GM23248 (cell line): ENCODE measurements around the gene STK40. TPM values are rescaled to one million over a fixed set of nuclear protein-coding genes. Genes with fewer than 3 reads are reported as not detected.

Experiments
- DNase-seq: peaks from one replicate; pipeline ENCODE4 v3.0.0-alpha.2; 2015
- H2AFZ ChIP-seq: fragments of 200-600 bp; sonication (generic); 2 replicates; pipeline ENCODE4 v1.6.1; 2016; ENCODE audit warnings: antibody characterized with exemption
- H3F3A ChIP-seq: fragments of 200-600 bp; sonication (generic); 2 replicates; pipeline ENCODE4 v1.6.1; 2016; ENCODE audit warnings: mild to moderate bottlenecking, antibody characterized with exemption, mixed run types; ENCODE audit not compliant: insufficient read depth
- H3K27ac ChIP-seq: fragments of 200-600 bp; sonication (generic); 2 replicates; pipeline ENCODE4 v1.5.1; 2016; ENCODE audit warnings: mild to moderate bottlenecking
- H3K27me3 ChIP-seq: fragments of 200-600 bp; sonication (generic); replicated peaks from 2 replicates; pipeline ENCODE4 v1.6.1; 2016; ENCODE audit warnings: mild to moderate bottlenecking; ENCODE audit not compliant: insufficient read depth
- H3K36me3 ChIP-seq: fragments of 200-600 bp; sonication (generic); 2 replicates; pipeline ENCODE4 v1.6.1; 2016; ENCODE audit warnings: low read depth, mild to moderate bottlenecking
- H3K4me1 ChIP-seq: fragments of 200-600 bp; sonication (generic); 2 replicates; pipeline ENCODE4 v1.6.1; 2016; ENCODE audit warnings: mild to moderate bottlenecking; ENCODE audit not compliant: insufficient read depth
- H3K4me2 ChIP-seq: fragments of 200-600 bp; sonication (generic); one replicate; pipeline ENCODE4 v1.6.1; 2016; ENCODE audit warnings: mild to moderate bottlenecking; ENCODE audit not compliant: unreplicated experiment
- H3K4me3 ChIP-seq: fragments of 200-600 bp; sonication (generic); 2 replicates; pipeline ENCODE4 v1.5.1; 2016; ENCODE audit warnings: mild to moderate bottlenecking
- H3K79me2 ChIP-seq: fragments of 200-600 bp; sonication (generic); 2 replicates; pipeline ENCODE4 v1.6.1; 2016; ENCODE audit warnings: mild to moderate bottlenecking; ENCODE audit not compliant: insufficient read depth
- H3K9ac ChIP-seq: fragments of 200-600 bp; sonication (generic); 2 replicates; pipeline ENCODE4 v1.6.1; 2016; ENCODE audit warnings: mild to moderate bottlenecking
- H3K9me2 ChIP-seq: fragments of 200-600 bp; sonication (generic); 2 replicates; pipeline ENCODE4 v1.6.1; 2016; ENCODE audit warnings: mixed run types, mild to moderate bottlenecking, moderate library complexity; ENCODE audit not compliant: insufficient read depth
- H3K9me3 ChIP-seq: fragments of 200-600 bp; sonication (generic); one replicate; pipeline ENCODE4 v1.6.1; 2017; ENCODE audit warnings: low read depth
- H4K20me1 ChIP-seq: fragments of 200-600 bp; sonication (generic); 2 replicates; pipeline ENCODE4 v1.6.0; 2016; ENCODE audit not compliant: insufficient read depth
- EZH2 ChIP-seq: fragments of 200-600 bp; sonication (generic); IDR thresholded peaks from 2 replicates; pipeline ENCODE4 v1.6.1; 2018; ENCODE audit warnings: antibody characterized with exemption, mild to moderate bottlenecking; ENCODE audit not compliant: insufficient read depth, poor library complexity, severe bottlenecking
- EZH2phosphoT487 ChIP-seq: fragments of 200-600 bp; sonication (generic); IDR thresholded peaks from 2 replicates; pipeline ENCODE4 v1.6.1; 2018; ENCODE audit warnings: antibody characterized with exemption, moderate library complexity, mild to moderate bottlenecking, low read depth; ENCODE audit not compliant: insufficient read depth
- WGBS, 2 experiments: methylation state at CpG; one replicate each; pipeline ENCODE4 v1.1.6; 2015 to 2017; ENCODE audit warnings: low lambda C conversion rate in 2 of 2, low coverage in 1 of 2; ENCODE audit errors: missing lambda C conversion rate in 2 of 2; 5-methylcytosine and 5-hydroxymethylcytosine counted together
- in situ Hi-C: fragments of 300-500 bp; cut with MboI; formaldehyde crosslinking; loops from 2 replicates; pipeline ENCODE4 v1.15.0; 2020
- polyA plus RNA-seq: library from polyadenylated mRNA; unstranded; fragments of >200 nt; fragmentation: Nextera tagmentation; extraction: Ambion mirVana; gene quantifications from 2 replicates; pipeline ENCODE4 v1.2.1, GENCODE V29; 2016
- total RNA-seq: library from RNA; depleted of rRNA; stranded (reverse); fragments of >200 nt; shearing (Covaris generic); gene quantifications from 2 replicates; pipeline ENCODE4 v1.2.3, GENCODE V29; 2014

STK40 gene
- total and polyA plus RNA-seq, 2 experiments from 2014 or later, result 11.1 to 16.2 TPM

DNA sequence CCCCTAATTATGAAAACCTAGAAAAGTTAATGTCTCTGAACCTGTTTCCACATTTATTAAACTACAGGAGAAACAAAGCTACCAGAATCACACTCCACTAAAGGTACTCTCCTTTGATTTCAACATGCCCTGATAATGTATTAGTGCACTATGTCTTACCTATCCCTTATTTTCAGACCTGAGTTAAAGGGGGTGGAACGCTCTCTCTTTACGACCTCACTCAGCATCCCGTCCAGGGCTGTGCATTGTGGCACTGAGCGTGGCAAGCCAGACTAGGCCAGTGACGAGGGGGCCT, 11.3 kb upstream of the STK40 start:
- in situ Hi-C loops, result no loop called here
- Histone ChIP-seq H3F3A (peaks cover 10% of the 10 kb centered on the region; the same call in 1 of the 2 replicates), H3K27me3 (no peaks in the 10 kb centered on the region), H3K9ac (peak overlapping the region; percentile 91), H4K20me1 (no peaks in the 10 kb centered on the region), H3K27ac (peak overlapping the region; percentile 80), H3K4me3 (peak overlapping the region; percentile 86), H3K9me3 (no peaks in the 10 kb centered on the region), H3K4me2 (peak overlapping the region; percentile 86), H3K36me3 (peaks cover 3% of the 10 kb centered on the region; the same call in 1 of the 2 replicates), H2AFZ (peak overlapping the region; percentile 82), H3K4me1 (peaks cover 15% of the 10 kb centered on the region), H3K9me2 (no peaks in the 10 kb centered on the region), H3K79me2 (peaks cover 62% of the 10 kb centered on the region)
- no peak for DNase-seq
- TF ChIP-seq EZH2 (no peak), EZH2phosphoT487 (no peak)
- whole genome bisulfite sequencing, 2 experiments, result 13 to 14% methylated on average over 5 of the region's 5 CpGs

DNA sequence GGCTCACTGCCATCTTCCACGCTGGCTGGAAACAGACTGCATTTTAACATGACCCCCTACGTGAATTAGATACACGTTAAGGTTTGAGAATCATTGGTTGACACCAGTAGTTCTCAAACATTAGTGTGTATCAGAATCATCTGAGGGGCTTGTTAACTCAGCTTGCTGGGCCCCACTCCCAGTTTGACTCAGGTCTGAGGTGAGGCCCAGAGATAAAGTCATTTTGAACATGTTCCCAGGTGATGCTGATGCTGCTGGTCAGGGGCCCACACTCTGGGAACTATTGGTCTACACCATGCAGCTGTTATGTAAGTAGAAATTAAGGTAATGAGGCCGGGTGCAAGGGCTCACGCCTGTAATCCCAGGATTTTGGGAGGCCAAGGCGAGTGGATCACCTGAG, 10.6 kb upstream of the STK40 start:
- in situ Hi-C loops, result no loop called here
- Histone ChIP-seq H2AFZ (no peak overlapping the region), H3K27me3 (no peaks in the 10 kb centered on the region), H3K4me1 (peaks cover 10% of the 10 kb centered on the region; the same call in 1 of the 2 replicates), H3F3A (peaks cover 7% of the 10 kb centered on the region; the same call in 1 of the 2 replicates), H3K36me3 (peaks cover 3% of the 10 kb centered on the region; the same call in 1 of the 2 replicates), H3K4me2 (peak overlapping the region; percentile 86), H3K4me3 (peak overlapping the region; percentile 86), H3K9ac (peak overlapping the region; percentile 91; the same call in 1 of the 2 replicates), H4K20me1 (no peaks in the 10 kb centered on the region), H3K27ac (peak overlapping the region; percentile 80; the same call in 1 of the 2 replicates), H3K9me3 (no peaks in the 10 kb centered on the region), H3K9me2 (no peaks in the 10 kb centered on the region), H3K79me2 (peaks cover 58% of the 10 kb centered on the region)
- DNase-seq, result no peak
- no peak for TF ChIP-seq EZH2phosphoT487
- no peak for TF ChIP-seq EZH2
- 86 to 90% methylated on average over 6 of the region's 6 CpGs for WGBS, 2 experiments

DNA sequence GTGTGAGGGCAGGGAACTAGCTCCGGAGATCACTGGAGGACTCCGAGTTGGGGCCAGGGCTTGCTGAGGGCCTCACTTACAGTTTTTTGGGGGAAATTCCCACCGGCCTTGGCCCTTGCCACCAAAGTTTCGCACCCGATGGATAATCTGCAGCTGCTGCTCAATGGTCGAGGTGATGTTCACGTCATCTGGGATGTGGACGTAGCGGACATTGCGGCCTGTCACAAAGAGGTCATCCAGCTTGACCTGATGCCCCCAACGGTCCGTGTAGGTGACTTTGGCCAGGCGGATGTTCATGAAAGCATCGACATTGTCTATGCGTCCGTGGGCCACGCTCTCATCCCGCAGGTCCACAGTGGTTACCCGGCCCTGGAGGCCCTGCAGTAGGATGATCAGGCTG, 8.0 kb upstream of the STK40 start:
- TF ChIP-seq EZH2 (no peak), EZH2phosphoT487 (no peak)
- no peak overlapping the region for H3K4me3 ChIP-seq
- H3K36me3 ChIP-seq, result peaks cover 3% of the 10 kb centered on the region; the same call in 1 of the 2 replicates
- peaks cover 58% of the 10 kb centered on the region for H3K79me2 ChIP-seq
- no peaks in the 10 kb centered on the region for H3K9me3 ChIP-seq
- no peaks in the 10 kb centered on the region for H3K27me3 ChIP-seq
- no peaks in the 10 kb centered on the region for H4K20me1 ChIP-seq
- in situ Hi-C loops, result no loop called here
- H3K4me1 ChIP-seq, result peaks cover 6% of the 10 kb centered on the region; the same call in 1 of the 2 replicates
- H3F3A ChIP-seq, result peaks cover 14% of the 10 kb centered on the region
- 91 to 96% methylated on average over 19 of the region's 19 CpGs for WGBS, 2 experiments
- no peak overlapping the region for H2AFZ ChIP-seq
- H3K9me2 ChIP-seq, result no peaks in the 10 kb centered on the region
- no peak overlapping the region for H3K9ac ChIP-seq
- H3K4me2 ChIP-seq, result no peak overlapping the region
- no peak for DNase-seq
- no peak overlapping the region for H3K27ac ChIP-seq

DNA sequence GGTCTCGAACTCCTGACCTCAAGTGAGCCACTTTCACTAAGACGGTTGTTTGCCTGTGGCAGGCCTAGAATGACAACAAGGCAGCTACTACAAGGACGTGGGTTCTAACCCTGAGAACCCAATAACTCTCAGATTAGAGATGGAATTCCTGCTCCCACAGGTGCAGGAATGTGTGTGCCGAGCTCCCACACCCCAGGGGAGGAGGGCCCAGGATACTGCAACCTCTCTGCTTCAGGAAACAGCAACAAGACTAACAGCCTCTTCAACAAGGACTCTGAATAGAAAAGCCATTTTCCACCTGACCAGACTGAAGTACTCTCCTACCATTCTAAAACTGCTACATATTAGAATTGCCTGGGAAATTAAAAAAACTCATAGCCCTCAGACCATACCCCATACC, 7.1 kb upstream of the STK40 start:
- no peaks in the 10 kb centered on the region for H4K20me1 ChIP-seq
- peaks cover 22% of the 10 kb centered on the region for H3F3A ChIP-seq
- peaks cover 3% of the 10 kb centered on the region; the same call in 1 of the 2 replicates for H3K36me3 ChIP-seq
- H3K79me2 ChIP-seq, result peaks cover 54% of the 10 kb centered on the region
- no peak overlapping the region for H3K27ac ChIP-seq
- no peaks in the 10 kb centered on the region for H3K9me3 ChIP-seq
- H3K9me2 ChIP-seq, result no peaks in the 10 kb centered on the region
- H3K4me2 ChIP-seq, result no peak overlapping the region
- H3K4me3 ChIP-seq, result no peak overlapping the region
- no peaks in the 10 kb centered on the region for H3K27me3 ChIP-seq
- H2AFZ ChIP-seq, result no peak overlapping the region
- TF ChIP-seq EZH2 (no peak), EZH2phosphoT487 (no peak)
- 88 to 97% methylated on average over 4 of the region's 4 CpGs for WGBS, 2 experiments
- H3K4me1 ChIP-seq, result peaks cover 12% of the 10 kb centered on the region
- in situ Hi-C loops, result no loop called here
- no peak for DNase-seq
- no peak overlapping the region for H3K9ac ChIP-seq

DNA sequence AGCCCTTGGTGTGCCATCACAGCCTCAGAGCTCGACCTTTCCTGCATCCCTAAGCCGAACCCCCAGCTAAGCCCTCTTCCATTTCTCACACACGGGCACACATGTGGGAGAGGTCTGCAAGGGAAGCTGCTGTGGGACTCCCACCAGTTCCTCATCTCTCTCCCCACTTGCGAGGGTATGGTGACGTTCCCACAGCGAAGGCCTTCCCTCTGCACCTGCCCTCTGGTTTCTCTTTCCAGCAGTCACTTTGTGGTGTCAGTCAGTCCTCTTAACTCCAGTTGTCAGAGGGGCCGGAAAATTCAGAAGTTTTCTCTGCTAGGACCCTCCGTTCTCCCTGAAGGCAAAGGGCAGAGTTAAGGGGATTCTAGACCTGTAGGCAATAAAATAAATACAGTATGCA, 5.5 kb upstream of the STK40 start:
- Histone ChIP-seq H3K9me2 (no peaks in the 10 kb centered on the region), H3K9ac (no peak overlapping the region), H2AFZ (no peak overlapping the region), H3K79me2 (peaks cover 42% of the 10 kb centered on the region), H3K9me3 (no peaks in the 10 kb centered on the region), H3F3A (peaks cover 35% of the 10 kb centered on the region), H3K36me3 (peaks cover 3% of the 10 kb centered on the region; the same call in 1 of the 2 replicates), H3K27ac (no peak overlapping the region), H4K20me1 (no peaks in the 10 kb centered on the region), H3K4me2 (no peak overlapping the region), H3K27me3 (no peaks in the 10 kb centered on the region), H3K4me1 (peaks cover 17% of the 10 kb centered on the region), H3K4me3 (no peak overlapping the region)
- DNase-seq, result no peak
- WGBS, 2 experiments, result 95 to 96% methylated on average over 8 of the region's 8 CpGs
- TF ChIP-seq EZH2 (no peak), EZH2phosphoT487 (no peak)
- in situ Hi-C loops, result no loop called here
